Psoas muscle (tissue), 8 donors: ENCODE results near the gene KCTD16. TPM values are rescaled to one million over a fixed set of nuclear protein-coding genes. Genes with fewer than 3 reads are reported as not detected.

ENCODE experiments used
- ATAC-seq, 4 donors: fragments of 200-7000 bp; cut with Tn5 transposase; one replicate each; pipeline ENCODE4 v1.9.1; 2020; ENCODE audit warnings: moderate library complexity in 3 of 4, mild to moderate bottlenecking in 2 of 4
- DNase-seq, 2 donors: peaks; one replicate each; pipeline ENCODE4 v3.0.0-alpha.2; 2020
- H3K27ac ChIP-seq: fragments of 200-600 bp; one replicate; pipeline ENCODE4 v1.8.0; 2022
- H3K27me3 ChIP-seq, 3 donors: fragments of 200-600 bp in 1 of 3; one replicate each; pipeline versions ENCODE4 v1.6.1 to v1.8.0; 2013 to 2022; ENCODE audit warnings: low read length in 2 of 3, mild to moderate bottlenecking in 2 of 3, moderate library complexity in 1 of 3; ENCODE audit not compliant: insufficient read depth in 3 of 3
- H3K36me3 ChIP-seq, 2 donors: fragments of 200-600 bp in 1 of 2; one replicate each; pipeline versions ENCODE4 v1.6.1 to v1.8.0; 2013 to 2022; ENCODE audit warnings: low read depth in 1 of 2, mild to moderate bottlenecking in 1 of 2, moderate library complexity in 1 of 2; ENCODE audit not compliant: insufficient read depth in 1 of 2
- H3K4me1 ChIP-seq: fragments of 200-600 bp; one replicate; pipeline ENCODE4 v1.8.0; 2022
- H3K4me3 ChIP-seq: fragments of 200-600 bp; one replicate; pipeline ENCODE4 v1.8.0; 2022; ENCODE audit warnings: mild to moderate bottlenecking
- H3K9me3 ChIP-seq: fragments of 200-600 bp; one replicate; pipeline ENCODE4 v1.8.0; 2022
- CTCF ChIP-seq: fragments of 200-600 bp; IDR thresholded peaks from one replicate; pipeline ENCODE4 v1.8.0; 2022; ENCODE audit warnings: antibody characterized with exemption
- WGBS, 3 donors: extraction: QIAGEN DNeasy Blood & Tissue Kit; methylation state at CpG; one replicate each; pipeline versions ENCODE4 v1.1.6 to v1.1.7; 2013; 5-methylcytosine and 5-hydroxymethylcytosine counted together
- intact Hi-C, 2 donors: fragments of 100-400 bp; cut with DNase I; formaldehyde crosslinking; loops; one replicate each; pipeline versions ENCODE4 v1.11.0 to v1.14.2; 2022
- polyA plus RNA-seq, 3 donors: library from polyadenylated mRNA; stranded (reverse); fragments of 200-250 nt; gene quantifications; one replicate each; pipeline ENCODE4 v1.2.3, GENCODE V29; 2013
- total RNA-seq, 4 donors: library from RNA; stranded (reverse); fragmentation: NEBNext Ultra II Directional in 2 of 4; extraction: Animal tissue kit (Norgen Biotek cat#: 25700) in 2 of 4; gene quantifications; one replicate each; pipeline versions ENCODE4 v1.2.1 to v1.2.4, GENCODE V29; 2021 to 2023
- donor health status: healthy with polysubstance abuse.
- donor health status: DM: no; HTN: no; CAD: no; lungs with moderate emphysema.
- donor health status: Bipolar disorder and iron deficiency.
- donor health status: healthy.
- donor health status: DM: yes; HTN: yes; CAD: no.
- donor health status: DM: no; HTN: no; CAD: no.
- donor health status: DM: no; HTN: no; CAD: no.
- donor health status: DM: yes; HTN: yes; CAD: no.

KCTD16 gene
- total and polyA plus RNA-seq, 7 donors, result 0.01 to 0.04 (median 0.01) TPM; not detected in 4

GRCh38 chr5:144198386-144198785 is 27.7 kb downstream of the KCTD16 start:
- 66 to 76% (median 72%) methylated on average over 3 of the region's 3 CpGs for WGBS, 3 donors
- no peaks in the 10 kb centered on the region for H3K36me3 ChIP-seq
- no peak for TF ChIP-seq CTCF
- DNase-seq (no peak), ATAC-seq (no peak)
- no peak overlapping the region for H3K4me3 ChIP-seq
- no peak overlapping the region for H3K27ac ChIP-seq
- H3K9me3 ChIP-seq, result no peaks in the 10 kb centered on the region
- intact Hi-C loops, result no loop called here
- H3K4me1 ChIP-seq, result no peaks in the 10 kb centered on the region
- peaks cover 0 to 12% (median 3%) of the 10 kb centered on the region in 3 donors for H3K27me3 ChIP-seq

DNA sequence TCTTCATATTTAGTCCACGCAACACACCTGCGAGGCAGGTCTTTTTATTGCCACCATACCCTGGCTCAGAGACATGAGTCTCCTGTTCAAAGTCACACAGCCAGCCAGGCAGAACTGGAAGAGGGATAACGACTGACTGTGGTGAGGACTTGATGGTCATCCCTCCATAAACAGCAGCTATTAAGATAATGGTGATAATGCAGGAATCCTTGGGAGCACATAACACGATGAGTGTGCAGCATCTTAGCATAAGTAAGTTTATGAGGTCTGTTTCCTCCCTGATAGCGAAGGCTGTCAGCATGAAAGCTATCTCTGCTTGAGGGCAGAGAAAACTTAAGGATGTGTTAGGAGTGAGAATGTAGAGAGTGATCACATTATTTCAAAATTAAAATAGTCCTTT is 30.9 kb downstream of the KCTD16 start:
- DNase-seq, result no peak
- TF ChIP-seq CTCF, result no peak
- WGBS, 3 donors, result 66 to 72% (median 69%) methylated on average over 5 of the region's 5 CpGs
- ATAC-seq, result no peak
- no peaks in the 10 kb centered on the region for H3K36me3 ChIP-seq
- H3K27me3 ChIP-seq, result peaks cover 0 to 21% (median 12%) of the 10 kb centered on the region in 3 donors
- H3K9me3 ChIP-seq, result no peaks in the 10 kb centered on the region
- no peak overlapping the region for H3K27ac ChIP-seq
- intact Hi-C loops, result loop anchor here (5.0 to 10.0 kb wide), 4 partner anchors 193 to 1843 kb away; no protein-coding TSS in a partner anchor
- peaks cover 5% of the 10 kb centered on the region for H3K4me1 ChIP-seq
- H3K4me3 ChIP-seq, result no peak overlapping the region

DNA sequence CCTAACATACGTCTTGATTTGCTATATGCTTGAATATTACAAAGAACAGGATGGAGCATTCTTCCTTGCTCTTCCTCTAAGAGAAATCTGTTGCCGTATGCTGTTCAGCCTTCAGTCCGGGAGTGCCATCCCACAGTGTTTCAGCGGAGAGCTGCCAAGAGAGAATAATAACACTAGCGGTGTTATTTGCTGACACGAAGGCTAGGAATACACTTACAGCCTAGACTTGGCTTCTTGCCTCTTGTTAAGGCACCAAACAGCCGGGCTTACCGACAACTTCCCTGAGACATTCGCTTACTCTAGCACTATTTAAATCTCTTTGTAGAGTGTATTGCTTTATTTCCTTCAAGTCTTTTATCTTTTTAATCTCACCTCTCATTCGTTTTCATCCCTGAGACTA is 31.4 kb downstream of the KCTD16 start:
- ATAC-seq, result peak in 3 of 4 donors; percentile 66 to 79 (median 77)
- intact Hi-C loops, result loop anchor here (5.0 to 10.0 kb wide), 4 partner anchors 193 to 1843 kb away; no protein-coding TSS in a partner anchor
- DNase-seq, result no peak
- H3K4me1 ChIP-seq, result peaks cover 5% of the 10 kb centered on the region
- H3K27ac ChIP-seq, result no peak overlapping the region
- no peaks in the 10 kb centered on the region for H3K36me3 ChIP-seq
- H3K27me3 ChIP-seq, result peaks cover 0 to 20% (median 10%) of the 10 kb centered on the region in 3 donors
- TF ChIP-seq CTCF, result no peak
- 15 to 18% (median 15%) methylated on average over 10 of the region's 10 CpGs for WGBS, 3 donors
- no peak overlapping the region for H3K4me3 ChIP-seq
- H3K9me3 ChIP-seq, result no peaks in the 10 kb centered on the region

DNA sequence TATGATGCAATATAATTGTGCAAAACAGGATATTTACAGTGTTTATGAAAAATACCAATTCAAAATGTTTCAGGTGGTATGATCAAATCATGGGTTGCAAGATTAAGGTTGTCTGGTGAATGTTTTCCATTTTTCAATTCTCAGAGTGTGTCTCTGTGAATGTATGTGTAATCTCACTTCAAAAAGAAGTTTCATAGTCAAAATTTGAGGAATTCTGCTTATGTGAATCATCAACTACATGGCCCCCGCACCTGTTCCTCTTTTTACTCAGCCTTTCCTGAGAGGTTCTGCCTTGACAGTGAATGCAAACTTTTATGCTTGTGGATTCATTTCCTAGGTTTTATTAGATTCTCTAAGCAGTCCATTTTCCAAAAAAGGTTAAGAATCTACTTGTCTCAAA is 32.1 kb downstream of the KCTD16 start:
- DNase-seq, result no peak
- intact Hi-C loops, result loop anchor here (5.0 to 10.0 kb wide), 4 partner anchors 192 to 1842 kb away; no protein-coding TSS in a partner anchor
- peaks cover 0 to 20% (median 5%) of the 10 kb centered on the region in 3 donors for H3K27me3 ChIP-seq
- H3K27ac ChIP-seq, result no peak overlapping the region
- H3K36me3 ChIP-seq, result no peaks in the 10 kb centered on the region
- TF ChIP-seq CTCF, result no peak
- no peaks in the 10 kb centered on the region for H3K9me3 ChIP-seq
- ATAC-seq, result no peak
- WGBS, 3 donors, result 86 to 92% (median 89%) methylated on average over 1 of the region's 1 CpG
- peaks cover 5% of the 10 kb centered on the region for H3K4me1 ChIP-seq
- no peak overlapping the region for H3K4me3 ChIP-seq
